Neural cell (in vitro differentiated cells): ENCODE measurements around the gene IGFBP4. TPM values are rescaled to one million over a fixed set of nuclear protein-coding genes. Genes with fewer than 3 reads are reported as not detected.

Experiments
- H2AFZ ChIP-seq: fragments of 200-600, 300-800 bp; sonication (generic), shearing (Covaris generic); 2 replicates; pipeline ENCODE4 v1.6.0; 2014; ENCODE audit warnings: low read depth, mild to moderate bottlenecking, antibody characterized with exemption, low read length, moderate library complexity
- H3F3A ChIP-seq: fragments of 200-600 bp; shearing (Covaris generic); 2 replicates; pipeline ENCODE4 v1.6.1; 2016; ENCODE audit warnings: mild to moderate bottlenecking, moderate library complexity, mixed read lengths, antibody characterized with exemption, low read length; ENCODE audit not compliant: insufficient read depth, poor library complexity, severe bottlenecking
- H3K27ac ChIP-seq: fragments of 200-600, 300-800 bp; sonication (generic), shearing (Covaris generic); 2 replicates; pipeline ENCODE4 v1.5.1; 2014; ENCODE audit warnings: mild to moderate bottlenecking, low read length, moderate library complexity
- H3K27me3 ChIP-seq: fragments of 300-800, 200-600 bp; sonication (generic), shearing (Covaris generic); 2 replicates; pipeline ENCODE4 v1.6.0; 2014; ENCODE audit warnings: mild to moderate bottlenecking, low read depth, low read length, moderate library complexity; ENCODE audit not compliant: insufficient read depth
- H3K36me3 ChIP-seq: fragments of 300-800, 200-600 bp; sonication (generic), shearing (Covaris generic); 2 replicates; pipeline ENCODE4 v1.5.1; 2014; ENCODE audit warnings: mild to moderate bottlenecking, antibody characterized with exemption, low read length, moderate library complexity; ENCODE audit not compliant: insufficient read depth
- H3K4me2 ChIP-seq: fragments of 300-800, 200-600 bp; sonication (generic), shearing (Covaris generic); 2 replicates; pipeline ENCODE4 v1.6.0; 2014; ENCODE audit warnings: mild to moderate bottlenecking, low read length
- H3K4me3 ChIP-seq: fragments of 300-800, 200-600 bp; sonication (generic), shearing (Covaris generic); 2 replicates; pipeline ENCODE4 v1.5.1; 2014; ENCODE audit warnings: mild to moderate bottlenecking, low read length, moderate library complexity
- H3K79me2 ChIP-seq: fragments of 200-600 bp; shearing (Covaris generic); replicated peaks from 2 replicates; pipeline ENCODE4 v1.6.0; 2014; ENCODE audit warnings: mild to moderate bottlenecking, low read length, moderate library complexity; ENCODE audit not compliant: insufficient read depth
- H3K9ac ChIP-seq: fragments of 300-800, 200-600 bp; sonication (generic), shearing (Covaris generic); 2 replicates; pipeline ENCODE4 v1.6.1; 2016; ENCODE audit warnings: mild to moderate bottlenecking, low read length, mixed read lengths
- H3K9me2 ChIP-seq: fragments of 200-600 bp; shearing (Covaris generic); 2 replicates; pipeline ENCODE4 v1.6.1; 2016; ENCODE audit warnings: mild to moderate bottlenecking, low read length, mixed read lengths; ENCODE audit not compliant: insufficient read depth
- H3K9me3 ChIP-seq: fragments of 200-600, 300-800 bp; sonication (generic), shearing (Covaris generic); 2 replicates; pipeline ENCODE4 v1.6.1; 2016; ENCODE audit warnings: mild to moderate bottlenecking, mixed run types, low read length, moderate library complexity, mixed read lengths
- H4K20me1 ChIP-seq: fragments of 200-600 bp; shearing (Covaris generic); 2 replicates; pipeline ENCODE4 v1.6.1; 2016; ENCODE audit warnings: mild to moderate bottlenecking, mixed run types; ENCODE audit not compliant: insufficient read depth
- EP300 ChIP-seq: fragments of 450-650 bp; conservative IDR thresholded peaks from 2 replicates; pipeline ENCODE4 v1.6.1; 2014; ENCODE audit warnings: antibody characterized with exemption, mild to moderate bottlenecking, moderate library complexity; ENCODE audit not compliant: poor library complexity, severe bottlenecking
- EZH2 ChIP-seq: fragments of 200-600, 300-800 bp; shearing (Covaris generic), sonication (generic); IDR thresholded peaks from 2 replicates; pipeline ENCODE4 v1.6.1; 2014; ENCODE audit warnings: antibody characterized with exemption, low read length, borderline replicate concordance, mild to moderate bottlenecking; ENCODE audit not compliant: insufficient read depth, poor library complexity, severe bottlenecking
- MXI1 ChIP-seq: fragments of 450-650 bp; conservative IDR thresholded peaks from 2 replicates; pipeline ENCODE4 v1.6.1; 2014; ENCODE audit warnings: antibody characterized with exemption, mild to moderate bottlenecking; ENCODE audit not compliant: poor library complexity, severe bottlenecking
- POLR2AphosphoS5 ChIP-seq: IDR thresholded peaks from 2 replicates; pipeline ENCODE4 v1.6.1; 2012
- RAD21 ChIP-seq: fragments of 450-650 bp; conservative IDR thresholded peaks from 2 replicates; pipeline ENCODE4 v1.6.1; 2014; ENCODE audit warnings: antibody characterized with exemption, mild to moderate bottlenecking, moderate library complexity
- SMC3 ChIP-seq: fragments of 450-650 bp; conservative IDR thresholded peaks from 2 replicates; pipeline ENCODE4 v1.6.1; 2014; ENCODE audit warnings: antibody characterized with exemption, mild to moderate bottlenecking, moderate library complexity; ENCODE audit not compliant: poor library complexity
- TAF1 ChIP-seq: IDR thresholded peaks from 2 replicates; pipeline ENCODE4 v1.6.1; 2012; ENCODE audit warnings: low read depth
- polyA plus RNA-seq: library from polyadenylated mRNA; depleted of rRNA; stranded (reverse); fragments of >200 nt; gene quantifications from 2 replicates; pipeline ENCODE4 v1.2.3, GENCODE V29; 2014
- TF ChIP-seq, protein P1 (sequence below): IDR thresholded peaks from 2 replicates; pipeline ENCODE4 v1.6.1; 2012; ENCODE audit warnings: borderline replicate concordance
- TF ChIP-seq, protein P2 (sequence below): fragments of 450-650 bp; IDR thresholded peaks from 2 replicates; pipeline ENCODE4 v1.5.1; 2014; ENCODE audit warnings: antibody characterized with exemption, mild to moderate bottlenecking, moderate library complexity; ENCODE audit not compliant: poor library complexity, severe bottlenecking

The IGFBP4 gene
- polyA plus RNA-seq, 1 donor from 2014 or later = 1.3 TPM

DNA sequence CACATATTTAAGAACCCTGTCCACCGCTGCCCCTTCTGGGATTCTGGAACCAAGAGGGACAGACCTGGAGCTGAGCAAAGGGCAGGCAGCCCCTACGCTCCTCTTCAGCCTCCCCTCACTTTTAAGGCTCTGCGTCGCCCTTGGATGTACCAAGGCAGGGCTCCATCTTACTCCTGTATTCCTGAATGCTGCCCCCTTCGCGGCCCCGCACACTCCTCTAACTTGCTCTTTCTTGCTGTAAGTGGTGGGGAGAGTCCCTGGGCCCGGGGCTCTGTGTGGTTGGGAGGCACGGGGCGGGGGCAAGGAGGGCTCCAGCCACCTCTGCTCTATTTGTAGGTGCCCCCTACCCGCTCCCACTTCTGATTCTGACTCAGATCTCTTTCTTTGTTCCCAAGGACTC lies 56.9 kb downstream of the IGFBP4 start:
- Histone ChIP-seq H3K4me2 (no peak overlapping the region), H3K9me2 (no peaks in the 10 kb centered on the region), H3K27ac (no peak overlapping the region), H3K9ac (no peak overlapping the region), H4K20me1 (no peaks in the 10 kb centered on the region), H3K36me3 (no peaks in the 10 kb centered on the region), H3K27me3 (no peaks in the 10 kb centered on the region), H2AFZ (no peak overlapping the region), H3K9me3 (no peaks in the 10 kb centered on the region), H3F3A (no peaks in the 10 kb centered on the region), H3K79me2 (no peaks in the 10 kb centered on the region), H3K4me3 (no peak overlapping the region)
- no peak for TF ChIP-seq POLR2AphosphoS5
- TF ChIP-seq, protein P1, sequence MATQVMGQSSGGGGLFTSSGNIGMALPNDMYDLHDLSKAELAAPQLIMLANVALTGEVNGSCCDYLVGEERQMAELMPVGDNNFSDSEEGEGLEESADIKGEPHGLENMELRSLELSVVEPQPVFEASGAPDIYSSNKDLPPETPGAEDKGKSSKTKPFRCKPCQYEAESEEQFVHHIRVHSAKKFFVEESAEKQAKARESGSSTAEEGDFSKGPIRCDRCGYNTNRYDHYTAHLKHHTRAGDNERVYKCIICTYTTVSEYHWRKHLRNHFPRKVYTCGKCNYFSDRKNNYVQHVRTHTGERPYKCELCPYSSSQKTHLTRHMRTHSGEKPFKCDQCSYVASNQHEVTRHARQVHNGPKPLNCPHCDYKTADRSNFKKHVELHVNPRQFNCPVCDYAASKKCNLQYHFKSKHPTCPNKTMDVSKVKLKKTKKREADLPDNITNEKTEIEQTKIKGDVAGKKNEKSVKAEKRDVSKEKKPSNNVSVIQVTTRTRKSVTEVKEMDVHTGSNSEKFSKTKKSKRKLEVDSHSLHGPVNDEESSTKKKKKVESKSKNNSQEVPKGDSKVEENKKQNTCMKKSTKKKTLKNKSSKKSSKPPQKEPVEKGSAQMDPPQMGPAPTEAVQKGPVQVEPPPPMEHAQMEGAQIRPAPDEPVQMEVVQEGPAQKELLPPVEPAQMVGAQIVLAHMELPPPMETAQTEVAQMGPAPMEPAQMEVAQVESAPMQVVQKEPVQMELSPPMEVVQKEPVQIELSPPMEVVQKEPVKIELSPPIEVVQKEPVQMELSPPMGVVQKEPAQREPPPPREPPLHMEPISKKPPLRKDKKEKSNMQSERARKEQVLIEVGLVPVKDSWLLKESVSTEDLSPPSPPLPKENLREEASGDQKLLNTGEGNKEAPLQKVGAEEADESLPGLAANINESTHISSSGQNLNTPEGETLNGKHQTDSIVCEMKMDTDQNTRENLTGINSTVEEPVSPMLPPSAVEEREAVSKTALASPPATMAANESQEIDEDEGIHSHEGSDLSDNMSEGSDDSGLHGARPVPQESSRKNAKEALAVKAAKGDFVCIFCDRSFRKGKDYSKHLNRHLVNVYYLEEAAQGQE = no peak
- no peak for TF ChIP-seq TAF1

DNA sequence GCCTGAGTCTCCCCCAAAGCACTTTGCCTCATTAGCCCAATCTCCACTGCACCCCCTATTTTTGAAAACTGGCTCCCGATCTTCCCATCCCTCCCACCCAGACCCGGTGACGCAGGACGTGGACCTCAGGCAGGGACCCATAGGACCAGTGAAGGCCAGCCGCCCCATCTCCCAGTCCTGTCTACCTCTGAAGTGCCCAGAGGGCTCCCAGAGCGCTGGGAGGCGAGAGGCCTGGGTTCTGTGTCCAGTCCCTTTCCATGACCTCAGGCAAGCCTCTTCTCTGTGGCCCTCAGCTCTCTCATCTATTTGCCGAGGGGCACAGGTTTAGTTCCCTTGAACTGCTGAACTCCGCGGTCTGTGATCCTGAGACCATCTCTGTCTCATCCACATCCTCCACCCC lies 57.5 kb downstream of the IGFBP4 start:
- H3K9me3 ChIP-seq = no peaks in the 10 kb centered on the region
- H3K79me2 ChIP-seq = no peaks in the 10 kb centered on the region
- no peak overlapping the region for H3K4me2 ChIP-seq
- H3K27me3 ChIP-seq = no peaks in the 10 kb centered on the region
- TF ChIP-seq RAD21 = no peak
- TF ChIP-seq SMC3 = no peak
- TF ChIP-seq, protein P2, sequence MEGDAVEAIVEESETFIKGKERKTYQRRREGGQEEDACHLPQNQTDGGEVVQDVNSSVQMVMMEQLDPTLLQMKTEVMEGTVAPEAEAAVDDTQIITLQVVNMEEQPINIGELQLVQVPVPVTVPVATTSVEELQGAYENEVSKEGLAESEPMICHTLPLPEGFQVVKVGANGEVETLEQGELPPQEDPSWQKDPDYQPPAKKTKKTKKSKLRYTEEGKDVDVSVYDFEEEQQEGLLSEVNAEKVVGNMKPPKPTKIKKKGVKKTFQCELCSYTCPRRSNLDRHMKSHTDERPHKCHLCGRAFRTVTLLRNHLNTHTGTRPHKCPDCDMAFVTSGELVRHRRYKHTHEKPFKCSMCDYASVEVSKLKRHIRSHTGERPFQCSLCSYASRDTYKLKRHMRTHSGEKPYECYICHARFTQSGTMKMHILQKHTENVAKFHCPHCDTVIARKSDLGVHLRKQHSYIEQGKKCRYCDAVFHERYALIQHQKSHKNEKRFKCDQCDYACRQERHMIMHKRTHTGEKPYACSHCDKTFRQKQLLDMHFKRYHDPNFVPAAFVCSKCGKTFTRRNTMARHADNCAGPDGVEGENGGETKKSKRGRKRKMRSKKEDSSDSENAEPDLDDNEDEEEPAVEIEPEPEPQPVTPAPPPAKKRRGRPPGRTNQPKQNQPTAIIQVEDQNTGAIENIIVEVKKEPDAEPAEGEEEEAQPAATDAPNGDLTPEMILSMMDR = no peak
- no peaks in the 10 kb centered on the region for H3K36me3 ChIP-seq
- no peak overlapping the region for H2AFZ ChIP-seq
- H3K9me2 ChIP-seq = no peaks in the 10 kb centered on the region
- H3K27ac ChIP-seq = no peak overlapping the region
- no peaks in the 10 kb centered on the region for H3F3A ChIP-seq
- H3K9ac ChIP-seq = no peak overlapping the region
- no peaks in the 10 kb centered on the region for H4K20me1 ChIP-seq
- H3K4me3 ChIP-seq = no peak overlapping the region

DNA sequence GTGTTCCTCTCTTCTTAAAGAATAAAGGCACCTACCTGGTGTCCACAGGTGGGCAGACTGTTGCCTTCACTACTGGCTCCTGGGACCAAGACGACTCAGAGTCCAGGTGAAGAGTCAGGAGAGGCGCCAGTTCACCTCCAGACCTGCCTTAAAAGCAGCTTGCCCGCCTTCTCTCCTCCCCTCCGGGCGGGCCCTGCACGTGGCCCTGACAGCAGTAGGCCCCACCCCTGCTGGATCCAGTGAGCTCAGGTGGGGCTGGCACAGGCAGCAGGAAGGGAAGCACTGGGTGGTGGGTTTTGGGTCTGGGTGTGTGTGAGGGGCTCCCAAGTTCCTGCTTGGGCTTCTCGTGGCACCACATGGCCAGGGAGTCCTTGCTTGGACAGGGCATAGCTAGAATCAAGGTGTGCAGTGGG lies 58.3 kb downstream of the IGFBP4 start, which contains the start of gene TNS4:
TSS of gene TNS4 (minus strand) at position 125 of the 413 bp plus-strand sequence. CDS start 5,198 bp downstream, outside the sequence.
- Histone ChIP-seq H3K4me2 (no peak within 1 kb of the TSS), H3K9ac (no peak within 1 kb of the TSS), H3K36me3 (no peaks in the 10 kb centered on the region), H3K9me3 (no peaks in the 10 kb centered on the region), H3K9me2 (no peaks in the 10 kb centered on the region), H3K4me3 (no peak within 1 kb of the TSS), H3K27ac (no peak within 1 kb of the TSS), H3K79me2 (no peaks in the 10 kb centered on the region), H3K27me3 (no peaks in the 10 kb centered on the region), H4K20me1 (no peaks in the 10 kb centered on the region), H2AFZ (no peak within 1 kb of the TSS), H3F3A (no peaks in the 10 kb centered on the region)
- TF ChIP-seq RAD21 (no peak), MXI1 (no peak), POLR2AphosphoS5 (no peak), TAF1 (no peak), EP300 (no peak), SMC3 (no peak), EZH2 (no peak)
- TF ChIP-seq, protein P1 = no peak
- TF ChIP-seq, protein P2 = no peak
